Measurements from ENCODE around the gene GNAZ. TPM values are rescaled to one million over a fixed set of nuclear protein-coding genes. Genes with fewer than 3 reads are reported as not detected.
"Not testable (repeated sequence)": the region's sequence is repeated elsewhere in the genome, so short reads cannot be mapped to it uniquely, and the experiment has no call there.

Gene GNAZ
- 3.6 TPM for total RNA-seq
- under 1 TPM in 2 of 4 donors, not detected in 2; 0.05 to 0.06 TPM for polyA plus RNA-seq

DNA sequence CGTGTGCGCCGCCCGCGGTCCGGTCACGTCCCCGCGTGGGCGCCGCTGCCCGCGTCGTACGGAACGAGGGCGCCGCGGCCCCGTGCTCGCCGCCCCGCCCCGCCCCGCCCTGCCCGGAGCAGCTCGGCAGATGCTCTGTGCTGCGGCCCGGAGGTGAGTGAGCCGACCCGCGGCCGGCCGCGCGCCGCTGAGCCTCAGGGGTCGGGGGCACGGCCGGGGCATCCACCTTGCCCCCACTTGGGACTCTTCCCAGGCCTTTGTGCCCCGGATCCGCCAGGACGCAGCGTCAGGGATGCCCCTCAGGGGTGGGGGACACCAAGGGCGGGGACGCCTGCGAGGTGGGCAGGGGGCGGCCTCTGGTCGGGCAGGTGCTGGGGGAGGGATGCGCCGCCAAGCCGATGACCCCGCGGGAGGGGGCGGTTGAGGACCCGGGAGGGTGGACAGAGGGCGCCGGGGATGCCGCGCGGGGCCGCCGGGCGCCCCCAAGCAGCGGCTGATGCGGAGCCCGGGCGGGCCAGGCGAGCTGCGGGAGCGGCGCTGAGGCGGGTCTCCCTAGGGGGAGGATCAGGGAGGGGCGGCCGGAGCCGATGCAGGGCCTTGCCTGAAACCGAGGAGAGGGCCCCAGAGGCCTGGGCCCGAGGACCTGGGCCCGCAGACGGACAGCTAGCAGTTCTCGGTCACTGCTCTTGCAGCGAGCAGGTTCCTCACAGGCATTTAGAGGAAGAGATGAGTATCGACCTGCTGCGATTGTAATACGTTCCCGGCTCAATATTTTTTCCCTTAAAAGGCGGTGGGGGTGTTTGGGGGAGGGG is at the start of gene GNAZ:
Gene GNAZ (plus strand): TSS at position 102 of the 812 bp plus-strand sequence. CDS start 25,177 bp downstream, outside the sequence.
- Mint-ChIP-seq H3K27ac (peak within 1 kb of the TSS; percentile 36 to 93 (median 47)), H3K4me3 (peak within 1 kb of the TSS; percentile 64 to 91 (median 87)), H3K27me3 (peaks cover 20% of the 10 kb centered on the region), H3K36me3 (no peaks in the 10 kb centered on the region), H3K9me3 (peaks cover 0 to 3% (median 0%) of the 10 kb centered on the region in 7 donors), H3K4me1 (peaks cover 0 to 31% (median 6%) of the 10 kb centered on the region in 4 donors)
- Histone ChIP-seq H3K36me3 (ENCODE audit: control insufficient read depth, insufficient read depth, low read length) (no peaks in the 10 kb centered on the region), H3K27ac (ENCODE audit: insufficient read depth, low read length, poor library complexity, severe bottlenecking) (peak within 1 kb of the TSS; percentile 8), H3K4me3 (ENCODE audit: low read depth, low read length) (peak within 1 kb of the TSS; percentile 19), H3K27me3 (ENCODE audit: control insufficient read depth, insufficient read depth, low read length) (no peaks in the 10 kb centered on the region), H3K4me1 (ENCODE audit: control insufficient read depth, insufficient read depth, low read length, poor library complexity, severe bottlenecking) (peaks cover 17% of the 10 kb centered on the region), H3K9me3 (ENCODE audit: control insufficient read depth in 2 of 2, low read length in 2 of 2) (no peaks in the 10 kb centered on the region)
- peak in 1 of 3 donors; percentile 9 for DNase-seq
- ATAC-seq (ENCODE audit: low read depth in 2 of 2) = peak; percentile 39 to 41

GRCh38 chr22:23020659-23021293 is 49.5 kb upstream of the GNAZ start:
- Histone ChIP-seq H3K4me3 (ENCODE audit: low read depth, low read length) (no peak overlapping the region), H3K27me3 (ENCODE audit: control insufficient read depth, insufficient read depth, low read length) (no peaks in the 10 kb centered on the region), H3K9me3 (ENCODE audit: control insufficient read depth in 2 of 2, low read length in 2 of 2) (no peaks in the 10 kb centered on the region), H3K27ac (ENCODE audit: insufficient read depth, low read length, poor library complexity, severe bottlenecking) (no peak overlapping the region), H3K4me1 (ENCODE audit: control insufficient read depth, insufficient read depth, low read length, poor library complexity, severe bottlenecking) (no peaks in the 10 kb centered on the region), H3K36me3 (ENCODE audit: control insufficient read depth, insufficient read depth, low read length) (no peaks in the 10 kb centered on the region)
- Mint-ChIP-seq H3K27me3 (peaks cover 6% of the 10 kb centered on the region), H3K4me1 (peaks cover 0 to 4% (median 0%) of the 10 kb centered on the region in 4 donors), H3K9me3 (peaks cover 0 to 3% (median 0%) of the 10 kb centered on the region in 7 donors), H3K27ac (peak overlapping the region in 1 of 3 donors; percentile 28), H3K4me3 (no peak overlapping the region), H3K36me3 (no peaks in the 10 kb centered on the region)
- no peak for ATAC-seq (ENCODE audit: low read depth in 2 of 2)
- no peak for DNase-seq

GRCh38 chr22:23021660-23022353 is 48.5 kb upstream of the GNAZ start:
- not testable (repeated sequence) for DNase-seq; ATAC-seq (ENCODE audit: low read depth in 2 of 2); H3K9me3 ChIP-seq (ENCODE audit: control insufficient read depth in 2 of 2, low read length in 2 of 2); H3K36me3 ChIP-seq (ENCODE audit: control insufficient read depth, insufficient read depth, low read length); H3K4me3 Mint-ChIP-seq; H3K9me3 Mint-ChIP-seq; H3K27me3 ChIP-seq (ENCODE audit: control insufficient read depth, insufficient read depth, low read length); H3K36me3 Mint-ChIP-seq; H3K27ac ChIP-seq (ENCODE audit: insufficient read depth, low read length, poor library complexity, severe bottlenecking); H3K4me1 ChIP-seq (ENCODE audit: control insufficient read depth, insufficient read depth, low read length, poor library complexity, severe bottlenecking); H3K27ac Mint-ChIP-seq; H3K4me1 Mint-ChIP-seq; H3K4me3 ChIP-seq (ENCODE audit: low read depth, low read length); H3K27me3 Mint-ChIP-seq

- H3K4me1 Mint-ChIP-seq = no peaks in the 10 kb centered on the region
- ATAC-seq (ENCODE audit: low read depth in 2 of 2) (no peak), DNase-seq (no peak)
- no peaks in the 10 kb centered on the region for H3K4me1 ChIP-seq (ENCODE audit: control insufficient read depth, insufficient read depth, low read length, poor library complexity, severe bottlenecking)
- H3K36me3 ChIP-seq (ENCODE audit: control insufficient read depth, insufficient read depth, low read length) = no peaks in the 10 kb centered on the region
- no peaks in the 10 kb centered on the region for H3K9me3 ChIP-seq (ENCODE audit: control insufficient read depth in 2 of 2, low read length in 2 of 2)
- H3K4me3 Mint-ChIP-seq = no peak overlapping the region
- H3K27ac Mint-ChIP-seq = no peak overlapping the region
- H3K36me3 Mint-ChIP-seq = no peaks in the 10 kb centered on the region
- no peak overlapping the region for H3K4me3 ChIP-seq (ENCODE audit: low read depth, low read length)
- peaks cover 9% of the 10 kb centered on the region for H3K27me3 Mint-ChIP-seq
- no peaks in the 10 kb centered on the region for H3K27me3 ChIP-seq (ENCODE audit: control insufficient read depth, insufficient read depth, low read length)
- no peak overlapping the region for H3K27ac ChIP-seq (ENCODE audit: insufficient read depth, low read length, poor library complexity, severe bottlenecking)
- H3K9me3 Mint-ChIP-seq = peaks cover 0 to 3% (median 0%) of the 10 kb centered on the region in 7 donors
Measured at GRCh38 chr22:23023294-23023693, 47.0 kb upstream of the GNAZ start.

DNA sequence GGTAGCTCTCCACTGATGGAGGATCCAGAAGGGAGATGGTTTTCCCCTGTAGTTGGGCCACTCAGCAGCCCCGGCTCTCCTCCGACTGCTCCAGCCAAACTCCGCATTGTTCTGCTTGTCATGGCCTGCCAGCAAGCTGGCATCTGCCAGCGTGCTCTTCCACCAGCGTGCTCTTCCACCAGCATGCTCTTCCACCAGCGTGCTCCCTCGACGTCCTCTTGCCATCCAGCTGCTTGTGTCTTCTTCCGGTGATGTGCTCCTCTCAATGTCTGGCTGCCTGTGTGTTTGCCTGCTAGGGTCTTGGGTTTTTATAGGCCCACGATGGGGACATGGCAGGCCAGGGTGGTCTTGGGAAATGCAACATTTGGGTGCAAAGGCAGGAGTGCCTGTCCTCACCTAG is 43.5 kb upstream of the GNAZ start:
- Mint-ChIP-seq H3K9me3 (peaks cover 0 to 2% (median 0%) of the 10 kb centered on the region in 7 donors), H3K27ac (no peak overlapping the region), H3K36me3 (no peaks in the 10 kb centered on the region), H3K27me3 (peaks cover 15% of the 10 kb centered on the region), H3K4me3 (no peak overlapping the region), H3K4me1 (no peaks in the 10 kb centered on the region)
- no peaks in the 10 kb centered on the region for H3K9me3 ChIP-seq (ENCODE audit: control insufficient read depth in 2 of 2, low read length in 2 of 2)
- no peaks in the 10 kb centered on the region for H3K36me3 ChIP-seq (ENCODE audit: control insufficient read depth, insufficient read depth, low read length)
- H3K27ac ChIP-seq (ENCODE audit: insufficient read depth, low read length, poor library complexity, severe bottlenecking) = no peak overlapping the region
- DNase-seq = no peak
- no peaks in the 10 kb centered on the region for H3K4me1 ChIP-seq (ENCODE audit: control insufficient read depth, insufficient read depth, low read length, poor library complexity, severe bottlenecking)
- peaks cover 2% of the 10 kb centered on the region for H3K27me3 ChIP-seq (ENCODE audit: control insufficient read depth, insufficient read depth, low read length)
- H3K4me3 ChIP-seq (ENCODE audit: low read depth, low read length) = no peak overlapping the region
- ATAC-seq (ENCODE audit: low read depth in 2 of 2) = no peak

DNA sequence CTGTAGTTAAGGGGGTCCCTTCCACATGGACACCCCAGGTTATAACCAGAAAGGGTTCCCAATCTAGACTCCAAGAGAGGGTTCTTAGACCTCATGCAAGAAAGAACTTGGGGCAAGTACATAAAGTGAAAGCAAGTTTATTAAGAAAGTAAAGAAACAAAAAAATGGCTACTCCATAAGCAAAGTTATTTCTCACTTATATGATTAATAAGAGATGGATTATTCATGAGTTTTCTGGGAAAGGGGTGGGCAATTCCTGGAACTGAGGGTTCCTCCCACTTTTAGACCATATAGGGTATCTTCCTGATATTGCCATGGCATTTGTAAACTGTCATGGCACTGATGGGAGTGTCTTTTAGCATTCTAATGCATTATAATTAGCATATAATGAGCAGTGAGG is 42.5 kb upstream of the GNAZ start:
- H3K9me3 ChIP-seq (ENCODE audit: control insufficient read depth in 2 of 2, low read length in 2 of 2); H3K36me3 Mint-ChIP-seq; H3K27ac Mint-ChIP-seq; H3K27me3 ChIP-seq (ENCODE audit: control insufficient read depth, insufficient read depth, low read length); DNase-seq; H3K27ac ChIP-seq (ENCODE audit: insufficient read depth, low read length, poor library complexity, severe bottlenecking); H3K4me1 Mint-ChIP-seq; H3K9me3 Mint-ChIP-seq; H3K4me3 ChIP-seq (ENCODE audit: low read depth, low read length); ATAC-seq (ENCODE audit: low read depth in 2 of 2); H3K36me3 ChIP-seq (ENCODE audit: control insufficient read depth, insufficient read depth, low read length); H3K4me1 ChIP-seq (ENCODE audit: control insufficient read depth, insufficient read depth, low read length, poor library complexity, severe bottlenecking): not testable (repeated sequence)
- H3K4me3 Mint-ChIP-seq = peak overlapping the region in 1 of 4 donors; percentile 87
- peaks cover 17% of the 10 kb centered on the region for H3K27me3 Mint-ChIP-seq

DNA sequence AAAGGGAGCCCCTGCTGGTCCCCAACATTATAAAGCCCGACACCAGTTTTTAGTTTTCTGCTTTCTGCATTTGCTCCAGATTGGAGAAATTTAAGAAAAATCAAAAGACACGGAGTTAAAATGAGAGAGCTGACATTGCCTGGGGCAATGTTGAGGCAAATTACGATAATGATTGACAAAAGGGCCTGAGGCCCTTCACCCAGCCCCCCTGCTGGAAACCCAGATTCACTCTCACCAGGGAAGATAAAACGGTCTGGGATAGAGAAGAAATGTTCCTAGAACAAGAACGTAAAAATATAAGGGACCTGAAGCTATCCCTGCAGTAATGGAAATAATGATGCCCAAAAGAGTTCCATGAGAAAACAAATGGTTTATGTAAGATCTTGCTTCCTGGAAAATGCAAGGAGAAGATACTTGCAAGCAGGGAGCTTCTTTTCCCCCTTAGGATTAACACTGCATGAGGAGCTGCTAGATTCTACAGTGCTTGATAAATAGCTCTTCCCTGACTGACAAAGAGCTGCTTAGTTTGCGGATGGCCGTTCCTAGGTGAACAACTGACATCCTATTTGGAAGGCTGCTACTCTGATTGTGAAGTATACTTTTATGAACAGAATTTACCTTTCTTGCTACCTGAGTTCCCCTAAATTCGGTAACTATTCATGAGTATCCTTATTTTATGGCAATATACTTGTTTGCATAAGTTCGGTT is 40.6 kb upstream of the GNAZ start:
- DNase-seq (no peak), ATAC-seq (ENCODE audit: low read depth in 2 of 2) (no peak)
- Histone ChIP-seq H3K4me1 (ENCODE audit: control insufficient read depth, insufficient read depth, low read length, poor library complexity, severe bottlenecking) (no peaks in the 10 kb centered on the region), H3K9me3 (ENCODE audit: control insufficient read depth in 2 of 2, low read length in 2 of 2) (no peaks in the 10 kb centered on the region), H3K27me3 (ENCODE audit: control insufficient read depth, insufficient read depth, low read length) (peaks cover 2% of the 10 kb centered on the region), H3K36me3 (ENCODE audit: control insufficient read depth, insufficient read depth, low read length) (no peaks in the 10 kb centered on the region), H3K4me3 (ENCODE audit: low read depth, low read length) (no peak overlapping the region), H3K27ac (ENCODE audit: insufficient read depth, low read length, poor library complexity, severe bottlenecking) (no peak overlapping the region)
- Mint-ChIP-seq H3K27me3 (peaks cover 17% of the 10 kb centered on the region), H3K36me3 (no peaks in the 10 kb centered on the region), H3K4me1 (no peaks in the 10 kb centered on the region), H3K9me3 (peaks cover 0 to 2% (median 0%) of the 10 kb centered on the region in 7 donors), H3K4me3 (no peak overlapping the region), H3K27ac (no peak overlapping the region)

Data from CD4-positive, CD25-positive, alpha-beta regulatory T cell (primary cell).